ENCODE results near the gene ASMTL.

DNA sequence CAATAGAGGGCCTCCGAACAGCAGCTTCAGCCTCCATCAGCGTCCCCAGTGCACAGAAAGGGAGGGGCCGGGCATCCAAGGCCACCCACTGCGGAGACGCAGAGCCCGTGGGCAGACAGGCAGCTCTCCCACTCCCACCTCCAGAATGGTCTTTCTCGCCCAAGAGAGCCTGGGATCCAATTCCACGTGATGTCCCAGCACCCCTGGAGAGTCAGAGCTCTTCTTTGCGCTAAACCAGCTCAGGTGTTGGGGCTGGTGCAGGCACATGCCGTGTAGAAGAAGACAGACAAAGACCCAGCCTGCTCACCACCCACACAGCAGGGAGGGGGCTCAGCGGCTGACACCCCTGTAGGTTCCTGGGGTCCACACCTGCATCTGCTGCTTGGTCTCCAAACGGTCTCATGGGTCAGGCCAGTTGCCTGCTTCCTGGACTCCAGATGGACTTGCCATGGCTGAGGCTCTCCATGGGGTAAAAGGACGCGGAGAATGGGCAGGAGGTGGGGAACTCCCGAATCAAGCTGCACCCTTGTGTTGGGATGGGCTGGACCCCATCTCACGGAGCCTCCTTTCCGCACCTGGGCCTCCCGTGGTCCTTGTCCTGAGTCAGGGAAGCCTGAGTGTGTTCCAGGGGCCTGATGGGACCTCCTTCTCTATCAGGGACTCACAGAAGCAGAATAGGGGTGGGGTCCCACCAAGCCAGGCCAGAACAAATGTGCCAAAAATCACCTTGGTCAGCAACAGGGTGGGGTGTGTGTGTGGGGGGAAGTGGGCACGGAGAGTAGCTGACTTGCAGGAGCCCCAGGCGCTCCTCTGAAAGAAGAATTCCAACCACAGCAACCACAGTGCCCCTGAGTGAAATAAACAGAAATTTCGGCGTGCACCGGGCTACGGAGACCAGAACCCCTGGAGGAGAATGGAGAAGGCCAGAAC, 11.6 kb upstream of the ASMTL start:
- TF ChIP-seq CTCF (optimal IDR thresholded peaks at IDR 0.05 in 1 of 3, IDR thresholded peaks at IDR 0.05 in 1 of 3, conservative IDR thresholded peaks at IDR 0.05 in 1 of 3; ENCODE audit: extremely low read depth in 1 of 3, insufficient read depth in 2 of 3, low read length in 3 of 3) (no peak), EZH2 (IDR thresholded peaks at IDR 0.05; ENCODE audit: low read length) (no peak)
